HepG2 (cell line): ENCODE data around the gene RBCK1. TPM values are rescaled to one million over a fixed set of nuclear protein-coding genes. Genes with fewer than 3 reads are reported as not detected.
A peak's percentile ranks its signal among the peaks of the same experiment; 100 is the strongest.

Experiments used
- ETV6 ChIP-seq: sonication (generic); formaldehyde crosslinking; conservative IDR thresholded peaks from 2 replicates; pipeline ENCODE4 v1.4.0; 2020; ENCODE audit warnings: missing genetic modification reagents
- HES4 ChIP-seq: sonication (generic); formaldehyde crosslinking; IDR thresholded peaks from 2 replicates; pipeline ENCODE4 v1.9.0; 2021; ENCODE audit warnings: mild to moderate bottlenecking, missing genetic modification reagents, borderline replicate concordance
- ISX ChIP-seq: sonication (generic); formaldehyde crosslinking; conservative IDR thresholded peaks from 2 replicates; pipeline ENCODE4 v1.5.0; 2020; ENCODE audit warnings: missing genetic modification reagents
- PHB2 ChIP-seq: fragments of 450-650 bp; IDR thresholded peaks from 2 replicates; pipeline ENCODE4 v1.6.1; 2018; ENCODE audit not compliant: partially characterized antibody
- PTBP1 ChIP-seq: fragments of 200-400 bp; formaldehyde crosslinking; IDR thresholded peaks from 2 replicates; pipeline ENCODE4 v1.6.1; 2018; ENCODE audit warnings: low read length, low read depth; ENCODE audit not compliant: poor library complexity, severe bottlenecking
- RBM39 ChIP-seq: fragments of 200-400 bp; formaldehyde crosslinking; IDR thresholded peaks from one replicate; pipeline ENCODE4 v1.6.1; 2018; ENCODE audit warnings: antibody characterized with exemption, mild to moderate bottlenecking, low read depth, low read length; ENCODE audit not compliant: poor library complexity, severe bottlenecking
- YEATS2 ChIP-seq: sonication (generic); formaldehyde crosslinking; IDR thresholded peaks from 2 replicates; pipeline ENCODE4 v1.4.0; 2020; ENCODE audit warnings: missing genetic modification reagents, borderline replicate concordance
- ZNF136 ChIP-seq: sonication (generic); formaldehyde crosslinking; IDR thresholded peaks from 2 replicates; pipeline ENCODE4 v1.8.1; 2022; ENCODE audit warnings: low read depth, mild to moderate bottlenecking, moderate library complexity, missing genetic modification reagents
- ZNF235 ChIP-seq: sonication (generic); formaldehyde crosslinking; IDR thresholded peaks from 2 replicates; pipeline ENCODE4 v1.8.1; 2023; ENCODE audit warnings: mild to moderate bottlenecking, missing genetic modification reagents, borderline replicate concordance
- ZNF367 ChIP-seq: sonication (generic); formaldehyde crosslinking; IDR thresholded peaks from 2 replicates; pipeline ENCODE4 v1.4.0; 2020; ENCODE audit warnings: missing genetic modification reagents, borderline replicate concordance
- ZNF589 ChIP-seq: sonication (generic); formaldehyde crosslinking; conservative IDR thresholded peaks from 2 replicates; pipeline ENCODE4 v1.8.0; 2022; ENCODE audit warnings: mild to moderate bottlenecking, moderate library complexity, missing genetic modification reagents
- ZNF607 ChIP-seq: sonication (generic); formaldehyde crosslinking; IDR thresholded peaks from 2 replicates; pipeline ENCODE4 v1.5.1; 2020; ENCODE audit warnings: missing genetic modification reagents, mild to moderate bottlenecking, borderline replicate concordance
- polyA plus RNA-seq, 8 experiments: library from polyadenylated mRNA; depleted of rRNA in 3 of 8; stranded (reverse) in 7 of 8; unstranded in 1 of 8; fragments of >200 nt; fragmentation: Illumina TruSeq in 4 of 8; extraction: Trizol in 4 of 8; gene quantifications; 2 replicates each; pipeline versions ENCODE4 v1.2.1 to v1.2.3, GENCODE V29; 2011 to 2016; ENCODE audit warnings: low read depth in 4 of 8, missing spikeins in 1 of 8, mixed read lengths in 1 of 8; ENCODE audit not compliant: insufficient read depth in 1 of 8
- total RNA-seq, 5 experiments: library from RNA; depleted of rRNA; stranded (reverse); fragments of >200 nt; fragmentation: Illumina TruSeq; extraction: Trizol; gene quantifications; 2 replicates each; pipeline ENCODE4 v1.2.3, GENCODE V29; 2016; ENCODE audit warnings: low read depth in 1 of 5
- TF ChIP-seq, protein P1 (sequence below), 2 experiments: fragments of 450-650 bp in 1 of 2; sonication (generic) in 1 of 2; formaldehyde crosslinking; IDR thresholded peaks; 2 replicates each; pipeline versions ENCODE4 v1.5.0 to v1.8.0; 2020 to 2022; ENCODE audit warnings: mild to moderate bottlenecking in 1 of 2, missing genetic modification reagents in 1 of 2
- TF ChIP-seq, protein P2 (sequence below): IDR thresholded peaks from 2 replicates; pipeline ENCODE4 v1.6.1; 2016
- TF ChIP-seq, protein P3 (sequence below): sonication (generic); formaldehyde crosslinking; IDR thresholded peaks from 2 replicates; pipeline ENCODE4 v1.5.0; 2020; ENCODE audit warnings: mild to moderate bottlenecking, missing genetic modification reagents
- TF ChIP-seq, protein P4 (sequence below): sonication (generic); formaldehyde crosslinking; IDR thresholded peaks from 2 replicates; pipeline ENCODE4 v1.4.0; 2020; ENCODE audit warnings: mild to moderate bottlenecking, missing genetic modification reagents
- TF ChIP-seq, protein P5 (sequence below): sonication (generic); formaldehyde crosslinking; IDR thresholded peaks from 2 replicates; pipeline ENCODE4 v1.4.0; 2020; ENCODE audit warnings: mild to moderate bottlenecking, missing genetic modification reagents

The RBCK1 gene
- total and polyA plus RNA-seq, 2 of the 13 experiments (the other 11 are each of a cell fraction or from before 2014, with no cell fraction given), result 149 to 215 TPM

DNA sequence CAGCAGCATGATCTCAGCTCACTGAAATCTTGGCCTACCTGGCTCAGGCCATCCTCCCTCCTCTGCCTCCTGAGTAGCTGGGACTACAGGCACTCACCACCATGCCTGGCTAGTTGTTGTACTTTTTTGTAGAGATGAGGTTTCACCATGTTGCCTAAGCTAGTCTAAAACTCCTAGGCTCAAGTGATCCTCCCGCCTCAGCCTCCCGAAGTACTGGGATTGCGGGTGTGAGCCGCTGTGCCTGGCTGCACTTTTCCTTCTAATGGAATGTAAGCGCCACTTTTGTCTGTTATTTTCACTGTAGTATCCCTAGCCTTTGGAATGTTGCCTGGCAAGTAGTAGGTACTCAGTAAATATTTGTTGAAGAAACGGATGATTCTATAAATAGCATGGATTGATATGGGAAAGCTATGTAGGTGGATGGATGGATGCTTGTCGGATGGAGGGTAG is 37.9 kb upstream of the RBCK1 start (continued):
- TF ChIP-seq, protein P1, sequence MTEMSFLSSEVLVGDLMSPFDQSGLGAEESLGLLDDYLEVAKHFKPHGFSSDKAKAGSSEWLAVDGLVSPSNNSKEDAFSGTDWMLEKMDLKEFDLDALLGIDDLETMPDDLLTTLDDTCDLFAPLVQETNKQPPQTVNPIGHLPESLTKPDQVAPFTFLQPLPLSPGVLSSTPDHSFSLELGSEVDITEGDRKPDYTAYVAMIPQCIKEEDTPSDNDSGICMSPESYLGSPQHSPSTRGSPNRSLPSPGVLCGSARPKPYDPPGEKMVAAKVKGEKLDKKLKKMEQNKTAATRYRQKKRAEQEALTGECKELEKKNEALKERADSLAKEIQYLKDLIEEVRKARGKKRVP (CRISPR knock-in tag; IDR thresholded peaks at IDR 0.05), result peak in 1 of 2 experiments; percentile 87; a peak in 2 of 4 replicates
- TF ChIP-seq, protein P2, sequence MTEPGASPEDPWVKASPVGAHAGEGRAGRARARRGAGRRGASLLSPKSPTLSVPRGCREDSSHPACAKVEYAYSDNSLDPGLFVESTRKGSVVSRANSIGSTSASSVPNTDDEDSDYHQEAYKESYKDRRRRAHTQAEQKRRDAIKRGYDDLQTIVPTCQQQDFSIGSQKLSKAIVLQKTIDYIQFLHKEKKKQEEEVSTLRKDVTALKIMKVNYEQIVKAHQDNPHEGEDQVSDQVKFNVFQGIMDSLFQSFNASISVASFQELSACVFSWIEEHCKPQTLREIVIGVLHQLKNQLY (CRISPR knock-in tag), result peak; percentile 28; the same call in 1 of the 2 replicates
- TF ChIP-seq, protein P3, sequence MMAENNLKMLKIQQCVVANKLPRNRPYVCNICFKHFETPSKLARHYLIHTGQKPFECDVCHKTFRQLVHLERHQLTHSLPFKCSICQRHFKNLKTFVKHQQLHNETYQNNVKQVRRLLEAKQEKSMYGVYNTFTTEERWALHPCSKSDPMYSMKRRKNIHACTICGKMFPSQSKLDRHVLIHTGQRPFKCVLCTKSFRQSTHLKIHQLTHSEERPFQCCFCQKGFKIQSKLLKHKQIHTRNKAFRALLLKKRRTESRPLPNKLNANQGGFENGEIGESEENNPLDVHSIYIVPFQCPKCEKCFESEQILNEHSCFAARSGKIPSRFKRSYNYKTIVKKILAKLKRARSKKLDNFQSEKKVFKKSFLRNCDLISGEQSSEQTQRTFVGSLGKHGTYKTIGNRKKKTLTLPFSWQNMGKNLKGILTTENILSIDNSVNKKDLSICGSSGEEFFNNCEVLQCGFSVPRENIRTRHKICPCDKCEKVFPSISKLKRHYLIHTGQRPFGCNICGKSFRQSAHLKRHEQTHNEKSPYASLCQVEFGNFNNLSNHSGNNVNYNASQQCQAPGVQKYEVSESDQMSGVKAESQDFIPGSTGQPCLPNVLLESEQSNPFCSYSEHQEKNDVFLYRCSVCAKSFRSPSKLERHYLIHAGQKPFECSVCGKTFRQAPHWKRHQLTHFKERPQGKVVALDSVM (CRISPR knock-in tag), result peak; percentile 98
- TF ChIP-seq ZNF136 (CRISPR knock-in tag) (0 out of 2 replicates have a peak, but pooled peaks have one; percentile 55), ETV6 (CRISPR knock-in tag) (no peak), RBM39 (no peak), ZNF607 (CRISPR knock-in tag) (no peak), YEATS2 (CRISPR knock-in tag) (no peak), ZNF367 (CRISPR knock-in tag) (no peak), PHB2 (no peak), ZNF235 (no peak), PTBP1 (no peak), HES4 (no peak), ZNF589 (CRISPR knock-in tag) (peak; percentile 73; the same call in 1 of the 2 replicates), ISX (CRISPR knock-in tag) (no peak)
- TF ChIP-seq, protein P4, sequence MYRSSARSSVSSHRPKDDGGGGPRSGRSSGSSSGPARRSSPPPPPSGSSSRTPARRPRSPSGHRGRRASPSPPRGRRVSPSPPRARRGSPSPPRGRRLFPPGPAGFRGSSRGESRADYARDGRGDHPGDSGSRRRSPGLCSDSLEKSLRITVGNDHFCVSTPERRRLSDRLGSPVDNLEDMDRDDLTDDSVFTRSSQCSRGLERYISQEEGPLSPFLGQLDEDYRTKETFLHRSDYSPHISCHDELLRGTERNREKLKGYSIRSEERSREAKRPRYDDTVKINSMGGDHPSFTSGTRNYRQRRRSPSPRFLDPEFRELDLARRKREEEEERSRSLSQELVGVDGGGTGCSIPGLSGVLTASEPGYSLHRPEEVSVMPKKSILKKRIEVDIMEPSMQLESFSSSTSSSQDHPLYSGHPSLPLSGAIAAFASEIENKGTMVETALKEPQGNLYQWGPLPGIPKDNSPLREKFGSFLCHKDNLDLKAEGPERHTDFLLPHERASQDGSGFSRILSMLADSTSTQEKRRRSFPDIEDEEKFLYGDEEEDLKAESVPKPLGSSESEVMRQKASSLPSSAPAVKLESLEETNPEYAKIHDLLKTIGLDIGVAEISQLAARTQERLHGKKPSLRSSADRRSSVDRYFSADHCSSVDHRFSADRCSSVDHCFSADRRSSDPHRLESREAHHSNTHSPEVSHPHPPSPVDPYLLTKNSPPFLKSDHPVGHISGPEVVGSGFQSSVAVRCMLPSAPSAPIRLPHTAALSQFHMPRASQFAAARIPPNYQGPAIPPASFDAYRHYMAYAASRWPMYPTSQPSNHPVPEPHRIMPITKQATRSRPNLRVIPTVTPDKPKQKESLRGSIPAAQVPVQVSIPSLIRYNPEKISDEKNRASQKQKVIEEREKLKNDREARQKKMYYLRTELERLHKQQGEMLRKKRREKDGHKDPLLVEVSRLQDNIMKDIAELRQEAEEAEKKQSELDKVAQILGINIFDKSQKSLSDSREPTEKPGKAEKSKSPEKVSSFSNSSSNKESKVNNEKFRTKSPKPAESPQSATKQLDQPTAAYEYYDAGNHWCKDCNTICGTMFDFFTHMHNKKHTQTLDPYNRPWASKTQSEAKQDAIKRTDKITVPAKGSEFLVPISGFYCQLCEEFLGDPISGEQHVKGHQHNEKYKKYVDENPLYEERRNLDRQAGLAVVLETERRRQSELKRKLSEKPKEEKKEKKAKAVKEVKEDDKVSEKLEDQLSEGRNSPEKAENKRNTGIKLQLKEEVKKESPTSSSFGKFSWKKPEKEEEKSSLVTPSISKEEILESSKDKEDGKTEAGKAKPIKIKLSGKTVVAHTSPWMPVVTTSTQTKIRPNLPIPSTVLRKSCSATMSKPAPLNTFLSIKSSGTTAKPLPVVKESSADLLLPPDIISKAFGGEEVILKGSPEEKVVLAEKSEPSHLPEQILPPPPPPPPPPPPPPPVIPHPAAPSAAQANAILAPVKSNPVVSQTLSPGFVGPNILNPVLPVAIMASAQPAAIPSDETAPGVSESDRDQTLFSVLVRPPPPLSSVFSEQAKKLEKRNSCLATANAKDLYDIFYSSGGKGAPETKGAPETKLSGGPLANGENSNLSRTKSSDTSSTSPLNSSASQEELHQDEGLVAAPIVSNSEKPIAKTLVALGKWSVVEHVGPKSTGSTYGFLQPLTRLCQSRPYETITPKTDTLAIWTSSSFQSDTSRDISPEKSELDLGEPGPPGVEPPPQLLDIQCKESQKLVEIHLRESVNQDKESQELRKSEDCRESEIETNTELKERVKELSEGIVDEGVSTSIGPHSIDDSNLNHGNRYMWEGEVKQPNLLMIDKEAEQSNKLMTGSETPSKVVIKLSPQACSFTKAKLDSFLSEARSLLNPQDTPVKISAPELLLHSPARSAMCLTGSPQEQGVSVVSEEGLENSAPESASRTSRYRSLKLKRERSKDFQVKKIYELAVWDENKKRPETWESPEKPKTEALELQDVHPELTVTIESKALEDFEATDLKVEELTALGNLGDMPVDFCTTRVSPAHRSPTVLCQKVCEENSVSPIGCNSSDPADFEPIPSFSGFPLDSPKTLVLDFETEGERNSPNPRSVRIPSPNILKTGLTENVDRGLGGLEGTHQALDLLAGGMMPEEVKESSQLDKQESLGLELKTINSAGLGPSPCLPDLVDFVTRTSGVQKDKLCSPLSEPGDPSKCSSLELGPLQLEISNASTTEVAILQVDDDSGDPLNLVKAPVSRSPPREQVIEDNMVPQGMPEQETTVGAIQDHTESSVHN, result no peak
- TF ChIP-seq, protein P5, sequence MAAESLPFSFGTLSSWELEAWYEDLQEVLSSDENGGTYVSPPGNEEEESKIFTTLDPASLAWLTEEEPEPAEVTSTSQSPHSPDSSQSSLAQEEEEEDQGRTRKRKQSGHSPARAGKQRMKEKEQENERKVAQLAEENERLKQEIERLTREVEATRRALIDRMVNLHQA, result 0 out of 2 replicates have a peak, but pooled peaks have one; percentile 34
